H1 (cell line): Measurements from ENCODE around the gene CAP2. TPM values are rescaled to one million over a fixed set of nuclear protein-coding genes. Genes with fewer than 3 reads are reported as not detected.

Experiments used
- SP4 ChIP-seq: IDR thresholded peaks from 2 replicates; pipeline ENCODE4 v1.6.1; 2012; ENCODE audit warnings: low read length, inconsistent platforms
- TAF1 ChIP-seq: IDR thresholded peaks from 2 replicates; pipeline ENCODE4 v1.6.1; 2011; ENCODE audit warnings: mild to moderate bottlenecking, low read depth, low read length
- polyA plus RNA-seq, 7 experiments: library from polyadenylated mRNA; depleted of rRNA in 3 of 7; stranded (reverse) in 5 of 7; unstranded in 2 of 7; fragments of >200 nt in 5 of 7; fragments of 200-250 nt in 2 of 7; gene quantifications; 1 replicate in 5 of 7; 2 replicates in 1 of 7; 4 replicates in 1 of 7; pipeline versions ENCODE4 v1.2.1 to v1.2.3, GENCODE V29; 2011 to 2013; ENCODE audit warnings: missing spikeins in 2 of 7, mixed read lengths in 2 of 7
- total RNA-seq: library from RNA; stranded (reverse); fragmentation: NEBNext Ultra II Directional; extraction: Animal tissue kit (Norgen Biotek cat#: 25700); gene quantifications from 2 replicates; pipeline ENCODE4 v1.2.1, GENCODE V29; 2021

The CAP2 gene
- total and polyA plus RNA-seq, 2 of the 8 experiments (the other 6 are each of a cell fraction or from before 2014, with no cell fraction given): 7.2 to 10.0 TPM

DNA sequence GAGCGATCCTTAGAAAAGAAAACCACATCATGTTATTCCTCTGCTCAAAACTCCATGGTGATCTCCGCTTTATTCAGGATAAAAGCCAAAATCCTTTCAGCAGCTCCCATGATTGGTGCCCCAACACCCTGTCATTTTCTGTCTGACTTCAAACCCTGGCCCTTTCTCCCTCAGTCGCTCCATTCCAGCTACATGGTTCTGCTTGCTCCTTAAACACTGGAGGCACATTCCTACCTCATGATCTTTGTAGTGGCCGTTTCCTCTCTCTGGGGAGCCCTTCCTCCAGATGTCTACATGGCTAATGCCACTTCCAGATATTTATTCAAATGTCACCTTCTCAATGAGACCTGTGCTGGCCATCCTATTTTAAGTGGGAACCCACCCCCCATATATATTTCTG is 100.8 kb downstream of the CAP2 start (continued):
- TF ChIP-seq TAF1 (no peak), SP4 (no peak)
